HG03558 (cell line): Measurements from ENCODE around the gene ENG.

Experiments
- ATAC-seq: cut with Tn5 transposase; IDR thresholded peaks from one replicate; pipeline ENCODE4 v1.9.1; 2021; ENCODE audit warnings: moderate number of reproducible peaks; ENCODE audit not compliant: unreplicated experiment; ENCODE audit errors: extremely low read depth

ENG gene

GRCh38 chr9:127767410-127767809, 87.0 kb downstream of the ENG start:
- no peak for ATAC-seq

- ATAC-seq, result no peak
Measured at GRCh38 chr9:127765418-127765817, 89.0 kb downstream of the ENG start.
